ENCODE data around the gene GID8. TPM values are rescaled to one million over a fixed set of nuclear protein-coding genes. Genes with fewer than 3 reads are reported as not detected.
"Not testable (repeated sequence)": the region's sequence is repeated elsewhere in the genome, so short reads cannot be mapped to it uniquely, and the experiment has no call there.

GID8 gene
- total RNA-seq, 1 donor from 2014 or later = 16.4 TPM

- intact Hi-C loops (cut with DNase I) = no loop called here
- no peak for DNase-seq (ENCODE audit: low spot score)
Observed at GRCh38 chr20:62917720-62918119, 20.2 kb upstream of the GID8 start.

GRCh38 chr20:62918147-62918546, 19.8 kb upstream of the GID8 start:
- no peak for DNase-seq (ENCODE audit: low spot score)
- intact Hi-C loops (cut with DNase I) = no loop called here

- DNase-seq (ENCODE audit: low spot score) = no peak
- intact Hi-C loops (cut with DNase I) = no loop called here
Observed at GRCh38 chr20:62918831-62919230, 19.1 kb upstream of the GID8 start.

GRCh38 chr20:62920039-62920645, 17.8 kb upstream of the GID8 start:
- no peak for DNase-seq (ENCODE audit: low spot score)
- intact Hi-C loops (cut with DNase I) = no loop called here

GRCh38 chr20:62921119-62921687, 16.7 kb upstream of the GID8 start:
- intact Hi-C loops (cut with DNase I) = no loop called here
- no peak for DNase-seq (ENCODE audit: low spot score)

GRCh38 chr20:62922451-62922921, 15.5 kb upstream of the GID8 start:
- no peak for DNase-seq (ENCODE audit: low spot score)
- intact Hi-C loops (cut with DNase I) = loop anchor here (2.0 kb wide), 1 partner anchor 16 kb away; the partner anchor contains the start of gene GID8

- not testable (repeated sequence) for DNase-seq (ENCODE audit: low spot score)
- intact Hi-C loops (cut with DNase I) = loop anchor here (2.0 kb wide), 1 partner anchor 16 kb away; the partner anchor contains the start of gene GID8
Observed at GRCh38 chr20:62923059-62923668, 14.8 kb upstream of the GID8 start.

GRCh38 chr20:62923669-62924441, 14.1 kb upstream of the GID8 start:
- DNase-seq (ENCODE audit: low spot score) = no peak
- intact Hi-C loops (cut with DNase I) = loop anchor here (2.0 kb wide), 1 partner anchor 15 kb away; the partner anchor contains the start of gene GID8

- no peak for DNase-seq (ENCODE audit: low spot score)
- intact Hi-C loops (cut with DNase I) = no loop called here
Observed at GRCh38 chr20:62924442-62925075, 13.4 kb upstream of the GID8 start.

GRCh38 chr20:62925076-62925419, 12.9 kb upstream of the GID8 start:
- no peak for DNase-seq (ENCODE audit: low spot score)
- intact Hi-C loops (cut with DNase I) = no loop called here

GRCh38 chr20:62925420-62926228, 12.3 kb upstream of the GID8 start:
- intact Hi-C loops (cut with DNase I) = no loop called here
- DNase-seq (ENCODE audit: low spot score) = no peak

- DNase-seq (ENCODE audit: low spot score) = peak; percentile 97
- intact Hi-C loops (cut with DNase I) = loop anchor here (1.0 kb wide), 1 partner anchor 11 kb away; no protein-coding TSS in a partner anchor
Observed at GRCh38 chr20:62926229-62927127, 11.5 kb upstream of the GID8 start, which contains the start of gene DIDO1. TSS of gene DIDO1 (minus strand) at chr20:62926505.

GRCh38 chr20:62927128-62927705, 10.7 kb upstream of the GID8 start:
- DNase-seq (ENCODE audit: low spot score) = no peak
- intact Hi-C loops (cut with DNase I) = loop anchor here (1.0 kb wide), 1 partner anchor 10 kb away; no protein-coding TSS in a partner anchor

GRCh38 chr20:62928246-62928939, 9.6 kb upstream of the GID8 start:
- no peak for DNase-seq (ENCODE audit: low spot score)
- intact Hi-C loops (cut with DNase I) = no loop called here

GRCh38 chr20:62929051-62929538, 8.9 kb upstream of the GID8 start:
- DNase-seq (ENCODE audit: low spot score) = peak; percentile 84

GRCh38 chr20:62931464-62931863, 6.5 kb upstream of the GID8 start:
- DNase-seq (ENCODE audit: low spot score) = no peak
- intact Hi-C loops (cut with DNase I) = no loop called here

More at GRCh38 chr20:62929051-62929538, 8.9 kb upstream of the GID8 start:
- intact Hi-C loops (cut with DNase I) = no loop called here

GRCh38 chr20:62933966-62934365, 4.0 kb upstream of the GID8 start:
- intact Hi-C loops (cut with DNase I) = no loop called here
- no peak for DNase-seq (ENCODE audit: low spot score)
